HG02884 (cell line): ENCODE data around the gene PLAAT2.

Experiments used
- ATAC-seq: cut with Tn5 transposase; IDR thresholded peaks from one replicate; pipeline ENCODE4 v1.9.1; 2021; ENCODE audit warnings: mild to moderate bottlenecking, moderate library complexity; ENCODE audit not compliant: unreplicated experiment

Gene PLAAT2

GRCh38 chr11:63527667-63528066 is 35.5 kb downstream of the PLAAT2 start:
- no peak for ATAC-seq

- ATAC-seq, result no peak
These were observed 40.0 kb downstream of the PLAAT2 start for GRCh38 chr11:63523151-63523550.

DNA sequence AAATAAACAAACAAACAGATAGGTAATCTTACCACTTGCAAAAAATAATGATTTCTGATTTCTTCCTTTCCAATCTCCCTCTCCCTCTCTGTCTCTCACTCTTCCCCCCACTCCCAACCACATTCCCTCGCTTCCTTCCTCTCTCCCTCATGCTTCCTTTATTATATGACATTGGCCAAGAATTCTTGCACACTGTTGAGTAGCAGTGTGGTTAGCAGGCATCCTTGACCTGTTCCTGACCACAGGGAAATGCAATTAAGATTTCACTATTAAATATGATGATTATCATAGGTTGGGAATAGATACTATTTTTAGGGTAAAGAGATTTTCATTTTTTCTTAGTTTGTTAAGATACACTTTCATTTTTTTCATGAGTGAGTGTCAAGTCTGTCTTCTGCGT is 41.3 kb downstream of the PLAAT2 start:
- ATAC-seq, result no peak

DNA sequence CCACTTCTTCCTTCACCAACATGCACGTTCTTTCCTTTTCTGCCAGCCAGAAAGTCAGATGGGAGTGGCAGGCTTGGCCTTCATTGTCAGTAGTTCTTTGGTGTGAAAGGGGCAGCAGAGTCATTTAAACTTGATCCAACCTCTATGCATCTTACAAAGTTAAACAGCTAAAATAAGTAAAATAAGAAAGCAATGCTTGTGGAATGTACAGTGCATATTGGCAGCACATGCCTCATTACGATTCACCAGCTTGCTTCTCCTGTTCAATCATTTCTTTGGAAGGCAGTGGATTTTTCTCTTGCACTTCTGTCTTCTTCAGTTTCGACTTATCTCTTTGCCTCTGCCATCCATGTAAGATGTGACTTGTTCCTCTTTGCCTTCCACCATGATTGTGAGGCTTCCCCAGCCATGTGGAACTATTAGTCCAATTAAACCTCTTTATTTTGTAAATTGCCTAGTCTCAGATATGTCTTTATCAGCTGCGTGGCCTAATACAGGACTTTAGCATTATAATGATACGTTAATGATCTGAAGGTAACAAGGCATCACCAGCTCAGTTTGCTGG is 42.5 kb downstream of the PLAAT2 start:
- no peak for ATAC-seq

DNA sequence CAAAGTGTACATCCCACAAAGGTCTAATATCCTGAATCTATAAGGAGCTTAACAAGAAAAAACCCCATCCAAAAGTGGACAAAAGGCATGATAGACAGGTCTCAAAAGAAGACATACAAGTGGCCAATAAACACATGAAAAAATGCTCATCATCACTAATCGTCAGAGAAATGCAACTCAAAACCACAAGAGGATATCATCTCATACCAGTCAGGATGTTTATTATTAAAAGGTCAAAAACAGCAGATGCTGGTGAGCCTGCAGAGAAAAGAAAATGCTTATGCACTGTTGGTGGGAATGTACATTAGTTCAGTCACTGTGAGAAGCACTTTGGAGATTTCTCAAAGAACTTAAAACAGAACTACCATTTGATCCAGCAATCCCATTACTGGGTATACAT is 44.6 kb downstream of the PLAAT2 start:
- no peak for ATAC-seq

- no peak for ATAC-seq
These were observed 46.0 kb downstream of the PLAAT2 start for GRCh38 chr11:63517156-63517555.

GRCh38 chr11:63516109-63516508 is 47.1 kb downstream of the PLAAT2 start:
- ATAC-seq, result no peak

DNA sequence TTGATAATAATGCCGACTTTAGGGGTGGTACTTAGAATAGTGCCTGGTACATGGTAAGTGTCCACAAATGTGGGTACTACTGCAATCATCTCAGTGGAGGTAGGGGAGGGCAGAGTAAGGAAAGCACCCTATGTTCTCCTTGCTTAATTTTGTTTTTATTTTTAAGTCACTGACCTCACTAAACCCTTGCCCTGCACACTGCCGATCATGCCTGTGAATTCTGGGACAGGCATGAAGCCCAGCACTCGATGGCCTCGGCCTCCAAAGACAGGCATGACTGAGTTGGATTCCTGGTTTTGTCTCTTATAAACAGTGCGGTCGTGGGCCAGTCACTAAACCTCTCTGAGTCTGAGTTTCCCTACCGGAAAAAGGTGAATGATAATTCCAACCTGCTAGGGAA is 50.4 kb downstream of the PLAAT2 start:
- no peak for ATAC-seq

- ATAC-seq, result no peak
These were observed 52.0 kb downstream of the PLAAT2 start for GRCh38 chr11:63511048-63511748.

DNA sequence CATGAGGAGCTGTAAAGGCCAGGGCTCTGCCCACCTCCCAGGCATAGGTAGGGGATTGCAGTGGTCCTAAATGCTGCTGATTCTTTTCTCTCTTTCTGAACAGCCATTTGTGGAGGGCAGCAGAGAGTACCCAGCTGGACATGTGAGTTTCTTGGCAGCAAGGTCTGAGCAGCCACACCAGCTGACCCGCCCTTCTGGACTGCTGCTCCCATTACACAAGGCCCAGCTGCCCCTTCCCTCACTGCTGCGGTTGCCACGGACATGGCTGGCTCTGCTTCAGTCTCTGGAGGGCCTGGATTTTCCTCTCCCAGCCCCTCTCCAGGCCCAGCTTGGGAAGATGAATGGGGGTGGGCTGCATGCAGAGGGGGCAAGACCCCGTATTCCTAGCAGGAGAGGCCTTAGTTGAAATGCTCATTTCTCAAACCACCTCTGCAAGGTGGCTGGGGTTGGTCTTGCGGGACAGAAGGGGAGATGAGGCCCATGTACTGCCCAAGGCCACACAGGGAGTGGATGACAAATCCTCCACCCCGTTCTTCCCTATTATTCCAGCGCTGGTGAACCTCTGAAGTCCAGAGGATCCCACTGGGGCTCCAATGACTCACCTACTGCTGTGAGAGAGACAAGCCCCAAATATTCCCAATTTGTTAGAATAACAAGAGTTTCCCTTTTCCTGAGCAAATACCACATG is 52.7 kb downstream of the PLAAT2 start:
- no peak for ATAC-seq

DNA sequence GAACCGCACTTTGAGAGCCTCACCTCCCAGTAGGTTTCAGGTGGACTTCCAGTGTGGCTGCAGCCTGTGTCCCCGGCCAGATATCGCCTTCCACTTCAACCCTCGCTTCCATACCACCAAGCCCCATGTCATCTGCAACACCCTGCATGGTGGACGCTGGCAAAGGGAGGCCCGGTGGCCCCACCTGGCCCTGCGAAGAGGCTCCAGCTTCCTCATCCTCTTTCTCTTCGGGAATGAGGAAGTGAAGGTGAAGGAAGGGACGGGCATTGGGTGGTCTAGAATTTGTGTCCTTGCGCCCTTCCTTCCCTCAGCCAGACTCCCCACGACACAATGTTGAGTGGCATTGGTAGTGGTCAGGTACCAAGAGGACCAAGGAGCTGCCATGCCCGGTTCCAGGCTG is 54.4 kb downstream of the PLAAT2 start:
- no peak for ATAC-seq

DNA sequence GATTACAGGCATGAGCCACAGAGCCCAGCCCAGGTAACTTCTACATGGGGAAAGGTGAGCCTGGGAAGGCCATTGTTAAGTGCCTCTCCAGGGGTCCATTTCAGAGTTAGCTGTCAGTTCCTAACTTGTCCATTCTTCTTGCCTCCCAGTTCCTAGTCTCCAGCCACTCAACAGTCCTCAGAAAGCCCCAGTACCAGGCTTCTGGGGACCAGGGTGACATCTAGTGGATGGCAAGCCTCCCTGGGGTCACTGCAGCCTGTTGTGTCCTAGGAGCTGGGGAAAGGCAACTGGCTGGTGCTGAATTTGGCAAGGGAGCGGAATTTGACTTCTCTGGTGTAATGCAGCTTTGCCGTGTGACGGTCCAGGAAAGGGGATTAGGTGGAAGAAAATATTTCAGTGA is 55.2 kb downstream of the PLAAT2 start:
- no peak for ATAC-seq

- no peak for ATAC-seq
These were observed 55.7 kb downstream of the PLAAT2 start for GRCh38 chr11:63507511-63507910.

GRCh38 chr11:63506876-63507275 is 56.3 kb downstream of the PLAAT2 start:
- ATAC-seq, result no peak

DNA sequence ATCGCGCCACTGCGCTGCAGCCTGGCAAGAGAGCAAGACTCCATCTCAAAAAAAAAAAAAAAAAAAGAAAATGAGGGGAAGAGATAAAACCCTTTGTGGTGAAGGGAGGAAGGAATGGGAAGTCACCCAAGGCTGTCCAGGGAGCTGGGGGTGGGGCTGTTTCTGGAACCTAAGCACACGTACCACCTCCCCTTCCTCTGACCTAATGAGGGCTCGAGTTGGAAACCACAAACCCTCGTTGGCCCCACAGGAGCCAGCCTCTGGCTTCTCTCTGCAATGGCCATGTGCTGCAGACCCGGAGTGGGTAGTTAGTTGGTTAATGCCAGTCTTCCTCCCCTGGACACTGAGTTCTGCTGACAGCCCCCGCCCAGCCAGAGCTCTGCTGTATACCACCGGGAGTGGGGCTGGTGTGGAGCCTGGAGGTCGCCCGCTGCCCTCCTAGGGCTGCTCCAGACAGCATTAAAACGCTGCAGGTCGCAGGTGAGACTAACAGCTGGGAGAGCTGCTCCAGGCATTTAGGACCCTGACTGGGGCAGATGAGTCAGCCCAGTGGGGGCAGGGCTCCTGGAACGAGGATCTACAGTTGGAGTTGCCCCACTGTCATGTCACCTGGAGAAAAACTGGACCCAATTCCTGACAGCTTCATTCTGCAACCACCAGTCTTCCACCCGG is 57.2 kb downstream of the PLAAT2 start, which contains the start of gene LGALS12:
LGALS12 (plus strand) TSS at position 228 of the 672 bp plus-strand sequence; CDS start at position 603, 375 bp downstream.
- ATAC-seq, result no peak

DNA sequence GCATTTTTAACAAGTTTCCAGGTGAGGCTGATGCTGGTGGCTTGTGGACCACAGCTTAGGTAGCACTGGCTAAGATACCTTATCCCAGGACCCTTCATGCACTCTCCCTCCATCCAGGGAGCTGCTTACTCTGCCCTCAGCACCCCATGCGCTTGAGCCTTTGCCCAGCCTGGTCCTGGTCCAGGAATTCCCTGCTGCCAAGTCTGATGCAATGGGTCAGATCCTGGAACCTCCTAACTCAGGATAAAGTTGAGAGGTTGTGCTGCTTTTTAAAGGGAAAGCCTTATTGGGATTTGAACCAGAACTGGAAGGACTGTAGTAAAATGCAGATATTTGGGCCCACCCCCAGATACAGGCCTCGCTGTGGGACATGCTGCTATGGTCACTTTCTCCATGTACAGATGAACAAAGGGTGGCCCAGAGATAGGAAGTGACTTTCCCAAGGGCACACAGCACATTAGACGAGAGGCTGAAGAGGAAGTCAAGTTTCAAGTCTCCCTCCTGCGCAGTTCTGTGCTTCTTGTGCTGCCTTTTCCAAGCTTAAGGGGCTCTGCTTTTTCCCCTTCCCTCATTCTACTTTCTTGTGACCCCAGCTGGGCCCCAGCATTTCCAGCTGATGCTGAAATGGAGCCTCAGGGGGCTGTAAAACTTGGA is 58.1 kb downstream of the PLAAT2 start:
- no peak for ATAC-seq

GRCh38 chr11:63504054-63504453 is 59.1 kb downstream of the PLAAT2 start:
- ATAC-seq, result no peak

- ATAC-seq, result no peak
These were observed 59.7 kb downstream of the PLAAT2 start for GRCh38 chr11:63503492-63503891.
